Panc1 (cell line): Measurements from ENCODE around the gene UTP20. TPM values are rescaled to one million over a fixed set of nuclear protein-coding genes. Genes with fewer than 3 reads are reported as not detected.

Experiments used
- ATAC-seq: fragments of 200-7000 bp; cut with Tn5 transposase; 2 replicates; pipeline ENCODE4 v1.9.1; 2020; ENCODE audit warnings: mild to moderate bottlenecking, moderate library complexity
- BruUV-seq: library from RNA; stranded (reverse); fragments of 400-500 nt; replicated peaks from 2 replicates; lab custom pipeline; 2021; lab: Mats Ljungman, UMichigan
- CTCF ChIA-PET: fragments of 300-600 bp; sonication (Branson Sonifier 250); formaldehyde crosslinking; loops from one replicate; lab custom pipeline; 2022; ENCODE audit warnings: antibody characterized with exemption; lab: Charles Lee
- POLR2A ChIA-PET: fragments of 300-600 bp; sonication (Branson Sonifier 250); formaldehyde crosslinking; loops from one replicate; lab custom pipeline; 2022; ENCODE audit warnings: antibody characterized with exemption; lab: Charles Lee
- DNase-seq: peaks from one replicate; pipeline ENCODE4 v3.0.0-alpha.2; 2010; ENCODE audit warnings: low read depth, low spot score
- H3K27ac ChIP-seq: 2 replicates; pipeline ENCODE4 v1.5.1; 2011; ENCODE audit warnings: mild to moderate bottlenecking, low read length, inconsistent platforms
- H3K27me3 ChIP-seq: fragments of 200-500 bp; sonication (Bioruptor generic); 2 replicates; pipeline ENCODE4 v1.6.0; 2014; ENCODE audit warnings: low read length, inconsistent platforms; ENCODE audit not compliant: control insufficient read depth, insufficient read depth
- H3K36me3 ChIP-seq: fragments of 200-500 bp; sonication (Bioruptor generic); 2 replicates; pipeline ENCODE4 v1.5.1; 2014; ENCODE audit warnings: inconsistent platforms, mild to moderate bottlenecking, low read length, moderate library complexity; ENCODE audit not compliant: control insufficient read depth, insufficient read depth
- H3K4me1 ChIP-seq: 2 replicates; pipeline ENCODE4 v1.5.1; 2011; ENCODE audit warnings: inconsistent platforms, mild to moderate bottlenecking, low read length, moderate library complexity; ENCODE audit not compliant: control insufficient read depth, insufficient read depth
- H3K4me3 ChIP-seq, 2 experiments: 2 replicates each; pipeline ENCODE4 v1.5.1; 2011 to 2012; ENCODE audit warnings: low read depth in 2 of 2, low read length in 2 of 2, mild to moderate bottlenecking in 2 of 2, inconsistent platforms in 1 of 2, moderate library complexity in 1 of 2
- H3K9me3 ChIP-seq: fragments of 200-500 bp; sonication (Bioruptor generic); 2 replicates; pipeline ENCODE4 v1.5.1; 2014; ENCODE audit warnings: low read depth, mild to moderate bottlenecking, inconsistent platforms, low read length, moderate library complexity; ENCODE audit not compliant: control insufficient read depth, insufficient read depth
- CTCF ChIP-seq: fragments of 450-650 bp; IDR thresholded peaks from 2 replicates; pipeline ENCODE4 v1.5.1; 2017; ENCODE audit warnings: mild to moderate bottlenecking
- POLR2AphosphoS5 ChIP-seq: IDR thresholded peaks from 2 replicates; pipeline ENCODE4 v1.6.1; 2012; ENCODE audit warnings: mild to moderate bottlenecking, low read depth, low read length, moderate library complexity
- SIN3A ChIP-seq: IDR thresholded peaks from 2 replicates; pipeline ENCODE4 v1.6.1; 2012; ENCODE audit warnings: low read depth, mild to moderate bottlenecking, low read length, moderate library complexity, borderline replicate concordance; ENCODE audit not compliant: insufficient read depth
- TCF7L2 ChIP-seq: IDR thresholded peaks from 2 replicates; pipeline ENCODE4 v1.6.1; 2011; ENCODE audit warnings: mild to moderate bottlenecking, low read depth, low read length, inconsistent platforms
- in situ Hi-C: cut with HindIII; loops from 2 replicates; pipeline ENCODE4 v1.10.0; 2016; ENCODE audit warnings: low sequenced_read_pairs, low pct_unique_long_range_greater_than_20kb
- intact Hi-C: fragments of 100-400 bp; cut with micrococcal nuclease; formaldehyde crosslinking; loops from one replicate; pipeline ENCODE4 v1.10.0; 2022; ENCODE audit not compliant: unreplicated experiment
- total RNA-seq: library from RNA; stranded (reverse); gene quantifications from one replicate; pipeline ENCODE4 v1.2.1, GENCODE V29; 2021; ENCODE audit not compliant: unreplicated experiment
- TF ChIP-seq, protein P1 (sequence below), 2 experiments: IDR thresholded peaks; 2 replicates each; pipeline ENCODE4 v1.6.1; 2011 to 2012; ENCODE audit warnings: low read depth in 2 of 2, control low read depth in 1 of 2, low read length in 1 of 2, mild to moderate bottlenecking in 1 of 2, moderate library complexity in 1 of 2; ENCODE audit not compliant: insufficient read depth in 1 of 2

The UTP20 gene
- total RNA-seq, 1 experiment from 2014 or later, result 33.5 TPM

- TF ChIP-seq, protein P1, sequence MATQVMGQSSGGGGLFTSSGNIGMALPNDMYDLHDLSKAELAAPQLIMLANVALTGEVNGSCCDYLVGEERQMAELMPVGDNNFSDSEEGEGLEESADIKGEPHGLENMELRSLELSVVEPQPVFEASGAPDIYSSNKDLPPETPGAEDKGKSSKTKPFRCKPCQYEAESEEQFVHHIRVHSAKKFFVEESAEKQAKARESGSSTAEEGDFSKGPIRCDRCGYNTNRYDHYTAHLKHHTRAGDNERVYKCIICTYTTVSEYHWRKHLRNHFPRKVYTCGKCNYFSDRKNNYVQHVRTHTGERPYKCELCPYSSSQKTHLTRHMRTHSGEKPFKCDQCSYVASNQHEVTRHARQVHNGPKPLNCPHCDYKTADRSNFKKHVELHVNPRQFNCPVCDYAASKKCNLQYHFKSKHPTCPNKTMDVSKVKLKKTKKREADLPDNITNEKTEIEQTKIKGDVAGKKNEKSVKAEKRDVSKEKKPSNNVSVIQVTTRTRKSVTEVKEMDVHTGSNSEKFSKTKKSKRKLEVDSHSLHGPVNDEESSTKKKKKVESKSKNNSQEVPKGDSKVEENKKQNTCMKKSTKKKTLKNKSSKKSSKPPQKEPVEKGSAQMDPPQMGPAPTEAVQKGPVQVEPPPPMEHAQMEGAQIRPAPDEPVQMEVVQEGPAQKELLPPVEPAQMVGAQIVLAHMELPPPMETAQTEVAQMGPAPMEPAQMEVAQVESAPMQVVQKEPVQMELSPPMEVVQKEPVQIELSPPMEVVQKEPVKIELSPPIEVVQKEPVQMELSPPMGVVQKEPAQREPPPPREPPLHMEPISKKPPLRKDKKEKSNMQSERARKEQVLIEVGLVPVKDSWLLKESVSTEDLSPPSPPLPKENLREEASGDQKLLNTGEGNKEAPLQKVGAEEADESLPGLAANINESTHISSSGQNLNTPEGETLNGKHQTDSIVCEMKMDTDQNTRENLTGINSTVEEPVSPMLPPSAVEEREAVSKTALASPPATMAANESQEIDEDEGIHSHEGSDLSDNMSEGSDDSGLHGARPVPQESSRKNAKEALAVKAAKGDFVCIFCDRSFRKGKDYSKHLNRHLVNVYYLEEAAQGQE (IDR thresholded peaks at IDR 0.05; ENCODE audit: insufficient read depth in 1 of 2, low read depth in 2 of 2, low read length in 1 of 2), result no peak
- no peak for TF ChIP-seq CTCF
- TF ChIP-seq SIN3A, result no peak
- no peak for TF ChIP-seq TCF7L2
- TF ChIP-seq POLR2AphosphoS5, result no peak
- in situ Hi-C loops, result no loop called here
- BruUV-seq, result no TSS peak
- ATAC-seq (no peak), DNase-seq (no peak)
- peaks cover 29% of the 10 kb centered on the region for H3K36me3 ChIP-seq
- H3K27me3 ChIP-seq, result no peaks in the 10 kb centered on the region
- ChIA-PET CTCF (no interaction called here), POLR2A (no interaction called here)
- H3K9me3 ChIP-seq, result no peaks in the 10 kb centered on the region
- H3K4me1 ChIP-seq, result no peaks in the 10 kb centered on the region
- intact Hi-C loops, result no loop called here
- no peak overlapping the region for H3K27ac ChIP-seq
- no peak overlapping the region for H3K4me3 ChIP-seq
Measured at GRCh38 chr12:101338087-101338486, 58.2 kb downstream of the UTP20 start.

- CTCF ChIA-PET, result no interaction called here
- BruUV-seq, result no TSS peak
- Histone ChIP-seq H3K9me3 (no peaks in the 10 kb centered on the region), H3K4me1 (no peaks in the 10 kb centered on the region), H3K36me3 (peaks cover 34% of the 10 kb centered on the region), H3K4me3 (no peak overlapping the region), H3K27ac (no peak overlapping the region), H3K27me3 (no peaks in the 10 kb centered on the region)
- POLR2A ChIA-PET, result no interaction called here
- in situ Hi-C loops (no loop called here), intact Hi-C loops (no loop called here)
- no peak for ATAC-seq
- no peak for TF ChIP-seq SIN3A
- no peak for TF ChIP-seq TCF7L2
- no peak for TF ChIP-seq CTCF
- TF ChIP-seq, protein P1 (IDR thresholded peaks at IDR 0.05; ENCODE audit: insufficient read depth in 1 of 2, low read depth in 2 of 2, low read length in 1 of 2), result no peak
- no peak for TF ChIP-seq POLR2AphosphoS5
- DNase-seq, result no peak
Measured at GRCh38 chr12:101343893-101344292, 64.0 kb downstream of the UTP20 start.
